K562 (cell line): ENCODE data around the gene ITGA7. TPM values are rescaled to one million over a fixed set of nuclear protein-coding genes. Genes with fewer than 3 reads are reported as not detected.
A peak's percentile ranks its signal among the peaks of the same experiment; 100 is the strongest.

Experiments
- CBX3 ChIP-seq, 2 experiments: IDR thresholded peaks; 1 replicate in 1 of 2; 2 replicates in 1 of 2; pipeline ENCODE4 v1.6.1; 2012; ENCODE audit warnings: inconsistent platforms in 2 of 2, low read length in 2 of 2, borderline replicate concordance in 1 of 2, control low read depth in 1 of 2
- CREB1 ChIP-seq, 2 experiments: sonication (generic) in 1 of 2; formaldehyde crosslinking in 1 of 2; IDR thresholded peaks; 2 replicates each; pipeline versions ENCODE4 v1.6.1 to v1.8.0; 2012 to 2022; ENCODE audit warnings: inconsistent platforms in 1 of 2, mild to moderate bottlenecking in 1 of 2, missing genetic modification reagents in 1 of 2, moderate library complexity in 1 of 2
- FOXP1 ChIP-seq: sonication (generic); formaldehyde crosslinking; IDR thresholded peaks from 2 replicates; pipeline ENCODE4 v1.8.0; 2022; ENCODE audit warnings: mild to moderate bottlenecking, missing genetic modification reagents
- MCM3 ChIP-seq: fragments of 450-650 bp; IDR thresholded peaks from 2 replicates; pipeline ENCODE4 v1.6.1; 2016
- MLLT1 ChIP-seq, 2 experiments: fragments of 450-650 bp; IDR thresholded peaks; 2 replicates each; pipeline ENCODE4 v1.6.1; 2016
- NCOA4 ChIP-seq: fragments of 450-650 bp; IDR thresholded peaks from 2 replicates; pipeline ENCODE4 v1.6.1; 2018; ENCODE audit warnings: mild to moderate bottlenecking; ENCODE audit not compliant: partially characterized antibody
- NR2F6 ChIP-seq: fragments of 450-650 bp; formaldehyde crosslinking; IDR thresholded peaks from 2 replicates; pipeline ENCODE4 v1.4.0; 2020; ENCODE audit warnings: mild to moderate bottlenecking
- PHB2 ChIP-seq: fragments of 450-650 bp; IDR thresholded peaks from 2 replicates; pipeline ENCODE4 v1.6.1; 2017; ENCODE audit warnings: low read depth
- PRPF4 ChIP-seq: fragments of 200-400 bp; formaldehyde crosslinking; IDR thresholded peaks from one replicate; pipeline ENCODE4 v1.6.1; 2017; ENCODE audit warnings: low read length, low read depth, mild to moderate bottlenecking; ENCODE audit not compliant: insufficient read depth, poor library complexity, severe bottlenecking
- RBM15 ChIP-seq: fragments of 200-400 bp; formaldehyde crosslinking; IDR thresholded peaks from 2 replicates; pipeline ENCODE4 v1.6.1; 2018; ENCODE audit warnings: mild to moderate bottlenecking, low read length, moderate library complexity; ENCODE audit not compliant: insufficient read depth
- SMARCA4 ChIP-seq: fragments of 450-650 bp; IDR thresholded peaks from 2 replicates; pipeline ENCODE4 v1.6.1; 2016
- SRSF1 ChIP-seq: fragments of 200-400 bp; formaldehyde crosslinking; IDR thresholded peaks from 2 replicates; pipeline ENCODE4 v1.6.1; 2017; ENCODE audit warnings: mild to moderate bottlenecking, low read depth, low read length, moderate library complexity
- TAL1 ChIP-seq: fragments of 450-650 bp; IDR thresholded peaks from 2 replicates; pipeline ENCODE4 v1.6.1; 2016; ENCODE audit warnings: mild to moderate bottlenecking
- THAP7 ChIP-seq: fragments of 250-450 bp; sonication (Bioruptor Pico); IDR thresholded peaks from 2 replicates; pipeline ENCODE4 v1.5.0; 2021
- U2AF2 ChIP-seq: fragments of 200-400 bp; formaldehyde crosslinking; optimal IDR thresholded peaks from 2 replicates; pipeline ENCODE3; 2017; ENCODE audit warnings: low read depth, mild to moderate bottlenecking, low read length
- ZFX ChIP-seq: sonication (generic); formaldehyde crosslinking; IDR thresholded peaks from 2 replicates; pipeline ENCODE4 v1.8.0; 2022; ENCODE audit warnings: mild to moderate bottlenecking, missing genetic modification reagents, moderate library complexity
- ZNF12 ChIP-seq: sonication (generic); formaldehyde crosslinking; IDR thresholded peaks from 2 replicates; pipeline ENCODE4 v1.4.0; 2020; ENCODE audit warnings: mild to moderate bottlenecking, missing genetic modification reagents
- polyA plus RNA-seq, 8 experiments: library from polyadenylated mRNA; depleted of rRNA in 4 of 8; stranded (reverse) in 5 of 8; unstranded in 3 of 8; fragments of >200 nt; fragmentation: Nextera tagmentation in 2 of 8; fragmentation: Illumina TruSeq in 1 of 8; extraction: Ambion mirVana in 2 of 8; extraction: Trizol in 1 of 8; gene quantifications; 2 replicates each; pipeline versions ENCODE4 v1.2.1 to v1.2.3, GENCODE V29; 2011 to 2014; ENCODE audit warnings: inconsistent platforms in 1 of 8, missing spikeins in 1 of 8
- total RNA-seq, 7 experiments: library from RNA; depleted of rRNA in 6 of 7; stranded (reverse); fragments of >200 nt in 6 of 7; fragmentation: Illumina TruSeq in 2 of 7; extraction: Trizol in 2 of 7; gene quantifications; 2 replicates each; pipeline versions ENCODE4 v1.2.1 to v1.2.3, GENCODE V29; 2011 to 2021; ENCODE audit warnings: low replicate concordance in 1 of 7
- TF ChIP-seq, protein P1 (sequence below): fragments of 200-800 bp; sonication (Bioruptor generic); IDR thresholded peaks from 2 replicates; pipeline ENCODE4 v1.6.1; 2017; ENCODE audit warnings: missing genetic modification characterization, missing compliant biosample characterization
- TF ChIP-seq, protein P2 (sequence below), 2 experiments: IDR thresholded peaks; 2 replicates each; pipeline ENCODE4 v1.6.1; 2012; ENCODE audit warnings: improper control_type of control experiment in 2 of 2, low read depth in 2 of 2, low read length in 2 of 2, borderline replicate concordance in 1 of 2
- TF ChIP-seq, protein P3 (sequence below): fragments of 250-450 bp; sonication (Bioruptor Pico); IDR thresholded peaks from 2 replicates; pipeline ENCODE4 v1.4.0; 2020; ENCODE audit warnings: borderline replicate concordance

The ITGA7 gene
- total and polyA plus RNA-seq, 9 of the 15 experiments (the other 6 are each of a cell fraction or from before 2014, with no cell fraction given): 0.11 to 2.3 (median 0.56) TPM; not detected in 1

DNA sequence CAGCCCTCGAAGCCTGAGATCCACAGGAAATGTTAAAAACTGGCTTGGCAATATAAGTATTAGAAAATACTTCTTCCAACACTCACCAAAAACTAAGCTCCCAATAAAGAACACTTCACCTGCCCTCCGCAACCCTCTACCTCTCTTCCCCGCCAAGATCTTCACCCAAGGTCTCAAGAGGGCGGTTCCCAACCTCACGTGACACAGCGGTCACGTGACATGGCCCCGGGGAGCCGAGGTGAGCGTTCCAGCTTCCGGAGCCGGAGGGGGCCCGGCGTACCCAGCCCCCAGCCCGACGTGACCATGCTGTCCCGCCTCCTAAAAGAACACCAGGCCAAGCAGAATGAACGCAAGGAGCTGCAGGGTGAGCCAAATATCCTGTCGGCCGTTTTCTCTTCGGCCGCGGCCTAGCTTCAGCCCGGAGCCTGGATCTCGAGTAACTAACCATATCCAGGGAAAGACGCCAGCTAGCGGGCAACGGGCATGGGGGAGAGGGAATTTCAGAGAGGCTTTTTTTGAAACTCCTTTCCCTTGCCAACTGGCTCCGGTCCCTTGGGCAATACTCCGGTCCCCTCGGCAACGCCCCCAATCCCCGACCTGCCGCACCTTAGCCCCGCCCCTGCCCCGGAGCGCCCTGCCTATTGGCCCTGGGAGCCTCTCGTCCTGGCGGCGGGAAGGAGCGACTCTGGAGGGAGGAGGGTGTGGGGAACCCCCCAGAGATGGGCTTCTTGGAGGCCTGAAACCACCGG lies 8.3 kb upstream of the ITGA7 start, which contains the start of gene BLOC1S1 (continued):
- TF ChIP-seq, protein P1, sequence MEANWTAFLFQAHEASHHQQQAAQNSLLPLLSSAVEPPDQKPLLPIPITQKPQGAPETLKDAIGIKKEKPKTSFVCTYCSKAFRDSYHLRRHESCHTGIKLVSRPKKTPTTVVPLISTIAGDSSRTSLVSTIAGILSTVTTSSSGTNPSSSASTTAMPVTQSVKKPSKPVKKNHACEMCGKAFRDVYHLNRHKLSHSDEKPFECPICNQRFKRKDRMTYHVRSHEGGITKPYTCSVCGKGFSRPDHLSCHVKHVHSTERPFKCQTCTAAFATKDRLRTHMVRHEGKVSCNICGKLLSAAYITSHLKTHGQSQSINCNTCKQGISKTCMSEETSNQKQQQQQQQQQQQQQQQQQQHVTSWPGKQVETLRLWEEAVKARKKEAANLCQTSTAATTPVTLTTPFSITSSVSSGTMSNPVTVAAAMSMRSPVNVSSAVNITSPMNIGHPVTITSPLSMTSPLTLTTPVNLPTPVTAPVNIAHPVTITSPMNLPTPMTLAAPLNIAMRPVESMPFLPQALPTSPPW (CRISPR knock-in tag): peak; percentile 80
- TF ChIP-seq, protein P2, sequence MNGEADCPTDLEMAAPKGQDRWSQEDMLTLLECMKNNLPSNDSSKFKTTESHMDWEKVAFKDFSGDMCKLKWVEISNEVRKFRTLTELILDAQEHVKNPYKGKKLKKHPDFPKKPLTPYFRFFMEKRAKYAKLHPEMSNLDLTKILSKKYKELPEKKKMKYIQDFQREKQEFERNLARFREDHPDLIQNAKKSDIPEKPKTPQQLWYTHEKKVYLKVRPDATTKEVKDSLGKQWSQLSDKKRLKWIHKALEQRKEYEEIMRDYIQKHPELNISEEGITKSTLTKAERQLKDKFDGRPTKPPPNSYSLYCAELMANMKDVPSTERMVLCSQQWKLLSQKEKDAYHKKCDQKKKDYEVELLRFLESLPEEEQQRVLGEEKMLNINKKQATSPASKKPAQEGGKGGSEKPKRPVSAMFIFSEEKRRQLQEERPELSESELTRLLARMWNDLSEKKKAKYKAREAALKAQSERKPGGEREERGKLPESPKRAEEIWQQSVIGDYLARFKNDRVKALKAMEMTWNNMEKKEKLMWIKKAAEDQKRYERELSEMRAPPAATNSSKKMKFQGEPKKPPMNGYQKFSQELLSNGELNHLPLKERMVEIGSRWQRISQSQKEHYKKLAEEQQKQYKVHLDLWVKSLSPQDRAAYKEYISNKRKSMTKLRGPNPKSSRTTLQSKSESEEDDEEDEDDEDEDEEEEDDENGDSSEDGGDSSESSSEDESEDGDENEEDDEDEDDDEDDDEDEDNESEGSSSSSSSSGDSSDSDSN (IDR thresholded peaks at IDR 0.05; ENCODE audit: borderline replicate concordance in 1 of 2, low read depth in 2 of 2, low read length in 2 of 2): peak; percentile 85 to 94
- TF ChIP-seq FOXP1: peak; percentile 49; the same call in 1 of the 2 replicates
- TF ChIP-seq NR2F6 (CRISPR knock-in tag): no peak
- TF ChIP-seq CBX3 (IDR thresholded peaks at IDR 0.05; ENCODE audit: borderline replicate concordance in 1 of 2, low read length in 2 of 2): peak in 1 of 2 experiments; percentile 82; a peak in 1 of 3 replicates
- TF ChIP-seq SRSF1: no peak
- no peak for TF ChIP-seq ZNF12 (CRISPR knock-in tag)
- TF ChIP-seq MLLT1 (IDR thresholded peaks at IDR 0.05): no peak
- TF ChIP-seq PRPF4: no peak
- TF ChIP-seq PHB2: 0 out of 2 replicates have a peak, but pooled peaks have one; percentile 8
- TF ChIP-seq TAL1: no peak
- TF ChIP-seq SMARCA4: no peak
- no peak for TF ChIP-seq U2AF2
- no peak for TF ChIP-seq CREB1 (IDR thresholded peaks at IDR 0.05)
- TF ChIP-seq CREB1 (CRISPR knock-in tag; IDR thresholded peaks at IDR 0.05): peak; percentile 57; the same call in 1 of the 2 replicates
- TF ChIP-seq, protein P3, sequence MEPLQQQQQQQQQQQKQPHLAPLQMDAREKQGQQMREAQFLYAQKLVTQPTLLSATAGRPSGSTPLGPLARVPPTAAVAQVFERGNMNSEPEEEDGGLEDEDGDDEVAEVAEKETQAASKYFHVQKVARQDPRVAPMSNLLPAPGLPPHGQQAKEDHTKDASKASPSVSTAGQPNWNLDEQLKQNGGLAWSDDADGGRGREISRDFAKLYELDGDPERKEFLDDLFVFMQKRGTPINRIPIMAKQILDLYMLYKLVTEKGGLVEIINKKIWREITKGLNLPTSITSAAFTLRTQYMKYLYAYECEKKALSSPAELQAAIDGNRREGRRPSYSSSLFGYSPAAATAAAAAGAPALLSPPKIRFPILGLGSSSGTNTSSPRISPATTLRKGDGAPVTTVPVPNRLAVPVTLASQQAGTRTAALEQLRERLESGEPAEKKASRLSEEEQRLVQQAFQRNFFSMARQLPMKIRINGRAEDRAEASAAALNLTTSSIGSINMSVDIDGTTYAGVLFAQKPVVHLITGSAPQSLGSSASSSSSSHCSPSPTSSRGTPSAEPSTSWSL (CRISPR knock-in tag): no peak
- TF ChIP-seq RBM15: no peak
- TF ChIP-seq THAP7: no peak
- no peak for TF ChIP-seq MCM3
- TF ChIP-seq ZFX (CRISPR knock-in tag): peak; percentile 100
- no peak for TF ChIP-seq NCOA4
